ENCODE measurements around the gene FADS1.

FADS1 gene

GRCh38 chr11:61754534-61755482, 62.0 kb downstream of the FADS1 start:
- no peak for DNase-seq

DNA sequence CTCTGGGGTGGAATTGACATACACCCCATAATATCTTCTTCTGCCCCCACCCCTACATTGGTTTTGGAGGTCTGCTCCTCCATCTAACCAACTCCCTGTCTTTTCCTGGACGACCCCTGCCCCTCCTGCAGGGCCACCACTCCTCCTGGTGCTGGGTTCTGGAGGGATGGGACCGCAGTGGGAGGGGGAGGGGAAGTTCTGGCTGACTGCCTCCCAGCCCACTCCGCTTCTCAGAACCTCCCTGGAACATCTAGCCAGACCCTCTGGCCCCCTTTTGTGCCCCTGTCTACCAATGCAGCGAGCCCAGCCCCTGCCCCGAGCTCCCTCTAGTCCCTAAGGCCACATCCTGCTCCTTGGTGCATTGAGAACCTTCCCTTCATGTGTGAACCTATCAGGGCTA, 63.1 kb downstream of the FADS1 start:
- DNase-seq: no peak

DNA sequence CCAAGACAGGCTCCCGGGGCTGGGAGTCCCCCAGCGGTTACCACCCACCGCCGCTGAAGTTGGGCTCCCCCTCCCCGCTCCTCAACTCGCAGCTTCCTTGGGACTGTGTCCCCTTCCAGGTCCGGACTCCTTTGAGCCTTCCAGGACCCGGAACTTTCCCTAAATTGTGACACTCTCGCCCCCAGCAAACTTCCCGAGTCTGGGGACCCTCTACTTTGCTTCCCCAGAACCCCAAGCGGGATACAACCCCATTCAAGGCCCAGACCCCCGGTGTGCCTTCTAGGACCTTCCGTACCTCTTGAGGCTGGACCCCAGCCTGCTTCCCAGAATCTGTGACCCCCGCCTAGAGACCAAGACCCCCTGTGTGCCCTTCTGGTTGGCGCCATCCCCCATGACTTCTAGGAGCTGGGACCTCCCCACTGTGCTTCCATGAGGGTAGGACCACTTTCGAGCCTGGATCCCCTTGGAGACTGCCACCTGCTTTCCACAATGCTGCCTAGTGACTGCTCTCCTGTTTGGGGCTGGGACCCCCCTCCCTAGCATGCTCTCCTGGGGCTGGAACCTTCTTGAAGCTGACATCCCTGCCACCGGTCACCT, 63.8 kb downstream of the FADS1 start:
- DNase-seq: no peak

DNA sequence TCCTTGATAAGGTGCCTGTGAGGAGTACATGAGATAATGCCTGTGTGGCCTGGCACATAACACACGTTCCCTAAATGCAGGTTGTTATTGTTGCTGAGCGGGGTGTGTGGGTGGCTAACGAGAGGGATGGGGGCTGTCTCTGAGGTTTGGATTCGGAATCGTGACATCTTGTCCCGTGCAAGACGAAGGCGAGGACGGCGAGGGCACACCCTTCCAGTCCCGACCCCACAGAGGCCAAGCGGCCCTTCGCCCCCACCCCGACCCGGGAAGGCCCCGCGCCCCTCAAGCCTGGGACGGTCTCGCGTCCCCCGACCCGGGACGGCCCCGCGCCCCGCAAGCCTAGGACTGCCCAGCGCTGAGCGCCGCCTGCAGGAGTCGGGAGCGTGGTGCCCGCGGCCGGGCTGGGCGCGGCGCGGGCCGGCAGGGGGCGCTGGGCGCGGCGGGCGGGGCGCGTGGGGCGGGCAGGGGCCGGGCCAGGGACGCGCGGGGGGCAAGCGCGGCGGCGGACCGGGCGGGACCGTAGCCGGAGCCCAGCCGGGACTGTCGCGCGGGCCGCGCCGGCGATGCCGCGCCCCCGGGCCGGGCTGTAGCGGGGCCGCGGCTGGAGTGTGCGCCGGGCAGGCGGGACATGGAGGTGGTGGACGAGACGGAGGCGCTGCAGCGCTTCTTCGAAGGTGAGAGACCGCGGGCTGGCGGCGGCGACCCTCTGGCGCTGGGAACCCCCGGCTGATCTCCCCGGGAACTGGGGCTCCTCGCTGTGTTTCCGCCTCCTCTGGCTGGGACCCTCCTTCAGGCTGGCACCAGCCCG, 64.5 kb downstream of the FADS1 start, which contains the start of gene MYRF:
Gene MYRF (plus strand): TSS at position 520 of the 808 bp plus-strand sequence. CDS start 109 bp downstream, at position 629.
- no peak for DNase-seq

GRCh38 chr11:61751384-61751783, 65.4 kb downstream of the FADS1 start:
- no peak for DNase-seq

GRCh38 chr11:61750631-61751273, 66.1 kb downstream of the FADS1 start:
- DNase-seq: no peak

Measured in NCI-H1092 (cell line).